ENCODE measurements around the gene JMJD6.
A peak's percentile ranks its signal among the peaks of the same experiment; 100 is the strongest.

Gene JMJD6

DNA sequence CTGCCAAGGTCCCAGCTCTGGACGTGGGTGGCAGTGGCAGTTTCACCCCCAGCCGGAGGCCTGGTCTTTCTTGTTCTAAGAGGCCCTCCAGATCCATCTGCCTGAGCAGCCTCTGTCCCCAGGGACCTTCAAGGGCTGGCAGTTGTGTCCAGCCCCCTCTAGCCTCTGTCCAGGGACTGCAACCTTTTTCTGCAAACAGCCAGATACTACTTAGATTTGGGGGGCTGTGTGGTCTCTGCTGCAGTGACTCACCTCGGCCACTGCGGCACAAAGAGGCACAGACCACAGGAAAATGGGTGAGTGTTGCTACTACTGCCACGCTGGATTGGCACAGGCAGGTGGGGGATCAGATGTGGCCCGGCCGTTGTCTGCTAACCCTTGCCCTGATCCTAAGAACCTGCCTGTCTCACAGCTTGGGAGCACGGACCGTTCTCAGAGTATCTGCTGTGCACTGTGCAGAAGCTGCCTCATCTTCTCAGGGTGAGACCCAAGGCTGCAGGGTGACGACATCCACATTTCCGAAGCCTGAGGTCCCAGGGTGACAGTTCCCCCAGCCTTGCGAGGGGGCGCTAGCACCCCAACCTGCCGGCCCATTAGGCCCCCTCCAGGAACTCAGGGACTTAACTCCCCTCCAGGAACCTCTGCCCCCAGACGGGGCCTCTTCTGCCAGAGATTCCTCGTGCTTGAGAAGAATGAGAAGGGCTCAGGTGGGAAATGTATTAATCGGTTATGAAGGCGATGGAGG lies 43.2 kb downstream of the JMJD6 start:
- no peak for DNase-seq (ENCODE audit: low read depth in 2 of 3, low spot score in 2 of 3)

DNA sequence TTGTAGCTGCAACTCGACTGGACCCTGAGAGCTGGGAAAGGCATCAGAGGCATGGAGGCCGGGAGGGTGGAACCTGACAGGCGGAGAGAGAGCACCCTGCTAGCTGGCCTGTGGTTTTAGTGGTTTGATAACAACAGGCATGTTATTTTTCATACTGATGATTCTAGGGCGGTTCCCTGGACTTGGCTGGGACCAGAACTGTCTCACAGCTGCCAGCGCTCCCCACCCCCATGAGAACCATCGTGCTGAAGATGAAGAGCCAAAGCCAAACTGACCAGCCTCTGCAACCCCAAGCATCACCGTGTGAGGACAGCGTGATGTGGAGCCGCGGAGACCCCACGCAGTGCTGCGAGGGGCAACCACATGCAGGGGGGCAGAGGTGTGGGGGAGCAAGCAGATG lies 44.1 kb downstream of the JMJD6 start:
- DNase-seq (ENCODE audit: low read depth in 2 of 3, low spot score in 2 of 3), result no peak

DNA sequence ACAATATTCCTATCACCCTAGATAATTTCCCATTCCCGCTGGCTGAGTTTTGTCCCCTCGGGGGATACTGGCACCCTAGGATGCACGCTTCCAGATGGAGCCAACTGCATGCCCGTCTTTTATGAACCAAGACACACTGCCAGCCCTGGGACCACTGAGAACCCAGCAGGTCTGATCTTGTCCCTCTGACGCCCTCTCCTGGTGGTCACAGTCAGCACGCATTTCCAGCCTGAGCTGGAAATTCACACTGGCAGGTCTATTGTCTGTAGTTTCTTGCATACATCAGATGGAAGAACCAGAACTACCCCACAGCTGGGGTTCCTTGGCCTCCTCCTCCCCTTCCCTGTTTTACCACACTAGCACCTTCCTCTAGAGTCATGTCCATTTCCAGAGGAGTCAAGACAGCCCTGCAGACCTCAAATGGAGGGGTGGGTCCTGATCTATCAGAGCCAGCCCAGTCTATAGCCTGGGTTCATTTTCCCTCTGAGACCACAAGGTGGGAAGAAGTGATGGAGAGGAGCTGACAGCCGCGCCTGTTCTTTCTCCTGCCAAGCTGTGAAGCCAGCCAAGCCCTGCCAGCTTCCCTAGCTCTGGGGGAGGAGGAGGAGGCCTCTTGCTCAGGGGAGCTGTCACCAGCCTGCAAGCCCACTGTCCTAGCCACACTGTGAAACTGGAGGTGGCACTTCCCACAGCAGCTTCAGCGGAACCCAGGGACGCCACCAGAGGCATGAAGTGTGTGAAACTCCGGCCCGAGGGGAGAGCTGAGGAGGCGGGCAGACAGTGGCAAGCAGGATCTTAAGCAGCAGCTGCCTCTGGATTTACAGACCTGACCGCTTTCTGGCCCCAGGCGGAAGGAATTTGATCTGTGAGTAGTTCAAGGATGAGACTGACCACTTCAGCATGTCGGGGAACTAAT lies 44.9 kb downstream of the JMJD6 start:
- DNase-seq (ENCODE audit: low read depth in 2 of 3, low spot score in 2 of 3), result peak in 2 of 3 experiments; percentile 22 to 30

DNA sequence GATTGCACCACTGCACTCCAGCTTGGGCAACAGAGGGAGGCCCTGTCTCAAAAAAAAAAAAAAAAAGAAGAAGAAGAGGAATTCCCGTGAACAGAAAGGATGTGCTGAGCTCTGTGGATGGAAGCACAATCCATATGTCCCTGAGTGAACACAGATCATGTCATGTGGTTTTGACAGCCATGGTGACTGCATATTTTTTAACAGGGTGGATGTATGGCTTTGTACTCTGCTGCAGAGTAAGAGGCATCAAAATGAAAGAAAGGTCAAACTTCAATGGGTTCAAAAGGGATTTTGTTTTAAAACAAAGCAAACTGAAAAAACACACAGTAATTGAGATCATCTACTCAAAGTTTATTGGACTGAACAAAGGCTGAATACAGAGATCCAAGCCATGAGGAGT lies 47.2 kb downstream of the JMJD6 start:
- no peak for DNase-seq (ENCODE audit: low read depth in 2 of 3, low spot score in 2 of 3)

DNA sequence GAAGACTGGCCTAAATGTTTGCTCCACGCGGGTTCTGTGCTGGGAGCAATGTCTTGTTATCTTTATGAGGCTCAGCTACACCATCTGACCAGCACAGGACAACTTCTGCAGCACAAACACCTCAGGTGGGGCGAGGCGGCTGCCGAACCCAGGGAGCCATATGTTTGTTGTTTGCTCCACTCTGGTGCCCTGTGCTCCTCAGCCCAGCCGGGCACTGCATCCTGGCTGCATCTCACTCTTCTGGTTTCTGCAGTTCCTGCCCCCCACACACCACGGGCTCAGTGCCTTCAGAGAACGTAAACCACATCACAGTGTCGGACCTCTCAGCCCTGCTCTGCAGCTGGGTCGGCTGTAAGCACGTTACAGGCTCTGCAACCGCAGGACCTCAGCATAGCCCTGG lies 48.1 kb downstream of the JMJD6 start:
- DNase-seq (ENCODE audit: low read depth in 2 of 3, low spot score in 2 of 3), result no peak

DNA sequence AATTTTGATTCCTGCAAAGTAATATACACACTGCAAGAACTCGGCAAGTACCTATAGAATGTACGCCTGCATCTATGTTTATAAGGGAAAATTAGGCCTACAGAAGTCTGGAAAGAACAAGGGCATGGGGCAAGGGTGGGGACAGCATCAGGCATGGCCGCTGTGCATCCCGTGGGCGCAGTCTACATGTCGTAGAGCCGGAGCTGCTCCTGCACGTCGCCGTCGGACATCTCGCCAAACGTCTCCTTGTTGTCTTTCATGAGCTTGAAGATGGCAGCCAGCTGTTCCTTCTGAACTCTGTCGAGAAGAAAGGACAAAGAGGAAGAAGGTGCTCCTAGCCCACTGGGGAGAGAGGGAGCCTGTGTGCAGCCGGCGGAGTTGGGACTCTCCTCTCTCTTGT lies 49.0 kb downstream of the JMJD6 start:
- no peak for DNase-seq (ENCODE audit: low read depth in 2 of 3, low spot score in 2 of 3)

DNA sequence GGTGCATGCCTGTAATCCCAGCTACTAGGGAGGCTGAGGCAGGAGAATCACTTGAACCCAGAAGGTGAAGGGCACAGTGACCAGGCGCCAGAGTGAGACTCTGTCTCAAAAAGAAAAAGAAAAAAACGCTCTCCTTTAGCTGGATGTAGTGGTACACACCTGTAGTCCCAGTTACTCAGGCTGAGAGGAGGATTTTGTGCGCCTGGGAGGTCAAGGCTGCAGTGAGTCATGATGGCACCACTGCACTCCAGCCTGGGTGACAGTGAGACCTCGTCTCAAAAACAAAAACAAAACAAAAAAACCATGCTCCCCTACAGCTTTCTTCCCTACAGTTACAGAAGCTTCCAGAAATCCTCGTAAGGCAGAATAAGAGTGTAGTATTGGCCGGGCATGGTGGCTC lies 49.8 kb downstream of the JMJD6 start:
- no peak for DNase-seq (ENCODE audit: low read depth in 2 of 3, low spot score in 2 of 3)

DNA sequence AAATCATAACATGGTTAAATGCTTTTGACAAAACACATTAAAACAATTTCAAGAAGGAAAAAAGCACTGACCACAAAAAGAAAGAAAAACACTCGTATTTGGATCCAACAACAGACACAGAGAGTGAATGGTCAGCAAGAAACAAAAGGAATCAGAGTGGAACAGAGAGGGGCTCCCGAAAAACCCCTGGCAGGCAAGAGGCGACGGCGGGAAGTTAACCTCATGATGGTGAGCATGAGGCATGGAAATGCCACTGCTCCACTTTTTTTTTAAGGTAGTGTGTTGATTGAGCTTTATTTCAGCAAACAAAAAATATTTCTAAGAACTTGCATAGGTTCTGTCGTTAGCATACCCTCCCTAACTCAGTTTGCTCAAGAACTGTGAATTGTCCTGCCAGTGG lies 50.8 kb downstream of the JMJD6 start:
- no peak for DNase-seq (ENCODE audit: low read depth in 2 of 3, low spot score in 2 of 3)

DNA sequence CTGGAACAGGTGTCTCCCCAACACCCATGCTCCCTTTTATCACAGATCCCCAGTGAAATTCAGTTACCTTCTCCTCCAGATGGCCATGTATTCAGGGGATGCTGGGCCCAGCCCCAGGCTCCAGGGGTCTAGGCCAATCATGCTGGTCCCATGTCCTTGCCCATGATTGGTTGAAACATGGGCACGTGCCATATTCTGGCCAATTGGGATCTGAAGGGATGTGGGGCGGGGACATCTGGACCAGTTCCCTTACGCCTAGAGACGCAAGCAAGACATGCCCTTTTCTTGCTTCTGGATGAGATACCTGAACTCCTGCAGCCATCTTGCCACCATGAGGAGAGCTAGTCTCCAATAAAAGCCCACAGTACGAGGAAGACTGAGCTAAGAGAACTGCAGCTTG lies 51.8 kb downstream of the JMJD6 start:
- DNase-seq (ENCODE audit: low read depth in 2 of 3, low spot score in 2 of 3), result no peak

DNA sequence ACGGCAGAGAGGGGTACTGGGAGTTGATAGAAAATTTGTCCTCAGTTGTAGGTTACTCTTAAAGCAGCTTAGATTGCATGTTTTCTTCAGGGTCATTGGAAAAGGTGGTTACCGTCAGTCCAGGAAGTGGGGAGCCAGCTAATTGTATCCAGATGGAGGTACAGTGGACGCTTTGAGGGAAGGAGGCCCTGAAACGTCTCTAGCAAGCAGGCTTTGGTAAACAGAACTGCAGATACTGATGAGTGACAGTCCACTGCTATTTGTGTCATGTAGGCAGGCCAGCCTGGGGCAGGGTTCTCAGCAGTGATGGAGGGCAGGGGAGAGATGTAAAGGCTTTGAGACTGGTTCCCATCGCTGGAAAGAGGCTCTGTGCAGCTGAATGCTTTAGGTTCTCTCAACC lies 52.7 kb downstream of the JMJD6 start:
- no peak for DNase-seq (ENCODE audit: low read depth in 2 of 3, low spot score in 2 of 3)

DNA sequence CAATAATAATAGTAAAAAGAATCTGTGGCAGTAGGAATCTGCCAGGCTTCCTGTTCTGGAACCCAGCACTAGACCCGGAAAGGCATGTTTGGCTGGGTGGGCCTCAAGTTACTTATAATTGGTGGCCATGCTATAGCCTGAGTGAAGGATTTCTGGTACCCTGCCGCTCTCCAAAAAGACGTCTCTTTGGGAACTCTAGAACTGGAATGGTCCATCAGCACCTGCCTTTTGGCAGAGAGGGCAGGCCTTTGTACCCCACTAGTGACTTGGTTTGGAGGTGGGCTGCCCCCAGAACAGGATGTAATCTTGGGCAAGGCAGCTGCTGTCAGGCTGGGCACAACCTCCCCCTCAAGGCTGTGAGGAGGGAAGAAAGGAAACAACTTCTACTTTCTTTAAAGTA lies 53.5 kb downstream of the JMJD6 start:
- no peak for DNase-seq (ENCODE audit: low read depth in 2 of 3, low spot score in 2 of 3)

DNA sequence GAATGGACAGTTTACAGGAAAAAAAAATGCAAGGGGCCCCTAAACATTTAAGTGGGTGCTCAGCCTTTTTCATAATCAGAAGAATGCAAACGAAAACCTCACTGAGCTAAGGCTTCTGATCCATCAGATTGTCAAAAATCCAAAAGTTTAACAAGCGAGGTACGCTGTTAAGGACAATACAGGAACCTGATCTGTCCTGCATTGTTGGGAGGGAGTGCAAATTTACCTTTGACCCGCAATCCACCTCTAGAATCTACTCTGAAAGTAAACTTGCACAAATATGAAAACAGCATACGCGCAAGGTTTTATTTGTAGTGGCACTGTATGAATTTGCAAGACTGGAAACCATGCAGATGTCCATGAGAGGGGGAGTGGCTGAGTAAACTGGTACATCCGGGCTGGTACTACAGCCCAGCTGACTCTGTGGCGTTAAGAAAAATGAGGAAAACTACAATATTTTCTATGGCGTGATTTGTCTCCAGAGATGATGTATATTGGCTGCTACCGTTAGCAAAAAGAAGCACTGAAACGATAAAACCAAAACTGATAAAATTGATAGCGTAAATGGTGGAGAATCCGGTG lies 54.0 kb downstream of the JMJD6 start:
- DNase-seq (ENCODE audit: low read depth in 2 of 3, low spot score in 2 of 3), result no peak

DNA sequence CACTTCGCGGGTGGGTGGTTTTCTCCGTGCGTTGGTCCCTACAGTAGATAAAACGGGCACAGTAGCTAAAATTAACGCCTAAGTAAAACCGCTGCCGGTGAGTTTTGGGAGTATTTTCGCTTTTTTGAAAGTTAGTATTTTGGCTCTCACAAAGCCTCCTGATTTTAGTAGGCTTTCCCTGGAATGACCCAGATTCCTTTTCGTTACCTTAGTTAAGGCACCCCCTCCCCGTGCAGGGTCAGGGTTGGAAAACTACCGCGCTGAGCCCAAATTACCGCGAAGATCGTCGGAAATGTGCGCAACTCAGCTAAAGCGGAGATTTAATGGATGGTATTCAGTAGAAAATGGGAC lies 54.5 kb downstream of the JMJD6 start:
- DNase-seq (ENCODE audit: low read depth in 2 of 3, low spot score in 2 of 3), result no peak

DNA sequence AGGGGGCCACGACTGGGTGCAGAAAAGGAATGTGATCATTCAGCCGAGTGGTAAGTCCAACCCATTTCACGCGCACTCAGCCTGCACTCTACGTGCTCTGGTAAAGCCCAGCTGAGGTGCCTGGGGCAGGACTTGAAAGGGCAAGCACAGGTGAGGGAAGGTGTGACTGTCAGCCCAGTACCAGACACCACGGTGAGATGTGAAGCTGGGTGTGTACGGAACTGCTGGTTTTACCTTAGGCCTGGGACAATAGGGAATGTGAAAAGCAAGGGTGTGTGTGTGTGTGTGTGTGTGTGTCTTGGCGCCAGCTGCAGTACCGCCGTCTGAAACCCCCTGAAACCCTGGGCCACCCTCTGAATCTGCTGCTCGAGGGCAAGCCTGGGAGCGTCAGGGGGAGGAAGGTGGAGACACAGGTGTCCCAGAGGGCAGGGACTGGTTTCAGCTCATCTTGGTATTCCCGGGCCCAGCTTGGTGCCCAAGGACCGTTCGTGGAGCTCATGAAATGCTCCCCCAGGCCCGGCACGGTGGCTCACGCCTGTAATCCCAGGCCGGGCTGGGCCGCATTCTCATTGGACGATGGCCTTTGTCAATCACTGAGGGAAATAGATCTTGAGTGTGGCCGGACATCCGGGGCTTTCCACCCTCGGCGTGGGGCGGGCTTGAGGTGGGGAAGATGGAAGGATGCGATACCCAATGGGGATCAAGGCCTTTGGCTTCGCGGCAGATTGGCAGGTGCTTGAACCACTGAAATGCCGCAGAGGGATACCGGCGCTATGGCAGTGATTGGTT lies 55.1 kb downstream of the JMJD6 start:
- peak; percentile 94 to 96 (median 95) for DNase-seq (ENCODE audit: low read depth in 2 of 3, low spot score in 2 of 3)

DNA sequence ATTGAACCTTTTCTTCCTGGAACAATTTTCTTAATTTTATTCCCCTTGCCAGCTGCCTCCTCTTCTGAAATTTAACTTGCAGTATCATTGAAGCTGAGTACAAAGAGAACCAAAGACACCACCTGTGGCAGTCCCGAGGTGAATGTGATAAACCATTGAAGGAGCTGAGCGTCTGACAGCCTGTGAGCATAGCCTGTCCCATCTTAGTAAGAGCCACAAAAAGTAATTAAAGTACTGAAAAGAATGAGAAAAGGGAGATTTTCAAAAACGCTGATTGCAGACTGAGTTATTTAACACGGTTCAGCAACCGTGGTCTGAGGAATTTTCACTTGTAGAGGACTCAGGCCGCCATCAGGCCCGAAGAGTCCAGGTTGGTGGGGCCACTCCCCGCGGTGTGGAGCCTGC lies 55.7 kb downstream of the JMJD6 start:
- DNase-seq (ENCODE audit: low read depth in 2 of 3, low spot score in 2 of 3), result no peak

DNA sequence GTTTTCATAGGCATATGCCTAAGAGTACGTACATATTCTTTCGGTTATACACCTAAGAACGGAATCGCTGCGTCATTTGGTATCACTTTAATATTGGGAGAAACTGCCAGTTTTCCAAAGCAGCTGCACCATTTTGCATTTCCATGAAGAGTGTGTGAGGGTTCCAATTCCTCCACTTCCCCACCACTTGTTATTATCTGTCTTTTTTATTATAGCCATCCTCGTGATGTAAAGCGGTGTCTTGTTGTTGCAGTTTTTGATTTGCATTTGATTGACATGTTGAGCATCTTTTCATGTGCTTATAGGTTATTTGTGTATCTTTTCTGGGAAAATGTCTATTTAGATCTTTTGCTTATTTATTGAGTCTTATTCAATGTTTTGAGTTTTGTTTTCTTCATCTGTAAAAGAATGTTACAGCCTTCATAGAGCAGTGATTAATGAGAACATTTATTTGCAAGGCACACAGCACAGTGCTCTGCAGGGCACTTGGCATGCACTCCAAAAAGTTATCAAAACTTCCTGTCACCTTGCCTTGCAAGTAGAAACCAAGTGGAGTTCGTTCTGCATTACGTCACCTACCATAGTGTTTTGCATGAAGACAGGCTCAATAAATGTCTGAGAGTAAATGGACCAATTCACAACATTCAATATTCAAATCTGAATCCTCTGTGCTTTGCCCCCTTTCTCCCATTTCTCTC lies 56.2 kb downstream of the JMJD6 start:
- DNase-seq (ENCODE audit: low read depth in 2 of 3, low spot score in 2 of 3), result no peak

Measured in activated CD8-positive, alpha-beta memory T cell treated with anti-CD3 and anti-CD28 coated beads for 48 hours (primary cell).